BJ (cell line): ENCODE measurements around the gene CNTN3. TPM values are rescaled to one million over a fixed set of nuclear protein-coding genes. Genes with fewer than 3 reads are reported as not detected.

Experiments used
- CTCF ChIA-PET: fragments of 350-600 bp; formaldehyde crosslinking; extraction: SDS; loops from one replicate; lab custom pipeline; 2021; ENCODE audit warnings: antibody characterized with exemption, inconsistent platforms; lab: Yijun Ruan, JAX
- POLR2A ChIA-PET: fragments of 300-600 bp; sonication (Branson Sonifier 250); formaldehyde crosslinking; extraction: SDS; loops from one replicate; lab custom pipeline; 2021; ENCODE audit warnings: antibody characterized with exemption; lab: Charles Lee
- DNase-seq: peaks from one replicate; pipeline ENCODE4 v3.0.0-alpha.2; 2011; ENCODE audit warnings: low read depth
- H3K27me3 ChIP-seq: 2 replicates; pipeline ENCODE4 v1.6.0; 2011; ENCODE audit warnings: low read length; ENCODE audit not compliant: control insufficient read depth, insufficient read depth
- H3K36me3 ChIP-seq: 2 replicates; pipeline ENCODE4 v1.5.1; 2011; ENCODE audit warnings: low read length; ENCODE audit not compliant: control insufficient read depth, insufficient read depth
- H3K4me3 ChIP-seq: 2 replicates; pipeline ENCODE4 v1.5.1; 2011; ENCODE audit warnings: low read depth, mild to moderate bottlenecking, control low read depth, low read length
- CTCF ChIP-seq: IDR thresholded peaks from 2 replicates; pipeline ENCODE4 v1.5.1; 2011; ENCODE audit warnings: low read depth, mild to moderate bottlenecking, control low read depth, inconsistent platforms, low read length, moderate library complexity; ENCODE audit not compliant: insufficient read depth
- polyA plus RNA-seq: library from polyadenylated mRNA; depleted of rRNA; stranded (reverse); fragments of >200 nt; gene quantifications from 2 replicates; pipeline ENCODE4 v1.2.3, GENCODE V29; 2011

Gene CNTN3
- polyA plus RNA-seq, 1 experiment, result 2.6 TPM

GRCh38 chr3:74605437-74605836 is 9.0 kb downstream of the CNTN3 start:
- no peak overlapping the region for H3K4me3 ChIP-seq
- no peaks in the 10 kb centered on the region for H3K36me3 ChIP-seq
- DNase-seq, result no peak
- no peaks in the 10 kb centered on the region for H3K27me3 ChIP-seq
- POLR2A ChIA-PET, result no interaction called here
- CTCF ChIA-PET, result no interaction called here
- no peak for TF ChIP-seq CTCF

DNA sequence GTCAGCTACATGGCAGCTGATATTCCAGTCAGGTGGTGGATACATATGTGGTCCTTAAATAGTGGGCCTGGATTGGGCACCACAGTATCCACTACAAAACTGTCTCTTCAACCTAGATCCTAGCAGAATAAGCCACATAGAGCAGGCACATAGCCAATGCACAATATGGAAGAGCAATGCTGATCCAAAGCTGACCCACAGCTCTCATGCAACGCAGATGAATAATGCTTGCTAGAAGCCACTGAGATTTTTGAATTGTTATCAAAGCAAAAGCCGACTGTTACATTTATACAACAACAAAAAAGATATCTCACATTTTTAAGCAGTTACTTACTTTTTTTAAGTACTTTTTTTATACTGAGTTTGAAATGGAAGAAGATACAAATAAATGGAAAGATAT is 11.2 kb downstream of the CNTN3 start:
- POLR2A ChIA-PET, result no interaction called here
- Histone ChIP-seq H3K4me3 (no peak overlapping the region), H3K27me3 (no peaks in the 10 kb centered on the region), H3K36me3 (no peaks in the 10 kb centered on the region)
- DNase-seq, result no peak
- no peak for TF ChIP-seq CTCF
- CTCF ChIA-PET, result no interaction called here

GRCh38 chr3:74602471-74602870 is 12.0 kb downstream of the CNTN3 start:
- no peak overlapping the region for H3K4me3 ChIP-seq
- DNase-seq, result no peak
- ChIA-PET CTCF (no interaction called here), POLR2A (no interaction called here)
- no peaks in the 10 kb centered on the region for H3K36me3 ChIP-seq
- TF ChIP-seq CTCF, result no peak
- H3K27me3 ChIP-seq, result no peaks in the 10 kb centered on the region

GRCh38 chr3:74601793-74602192 is 12.7 kb downstream of the CNTN3 start:
- H3K27me3 ChIP-seq, result no peaks in the 10 kb centered on the region
- H3K4me3 ChIP-seq, result no peak overlapping the region
- H3K36me3 ChIP-seq, result no peaks in the 10 kb centered on the region
- POLR2A ChIA-PET, result no interaction called here
- no peak for DNase-seq
- TF ChIP-seq CTCF, result no peak
- CTCF ChIA-PET, result interaction anchor here (0.7 kb wide), 1 partner anchor 127 kb away, joined by 3 read pairs; no protein-coding TSS in a partner anchor

DNA sequence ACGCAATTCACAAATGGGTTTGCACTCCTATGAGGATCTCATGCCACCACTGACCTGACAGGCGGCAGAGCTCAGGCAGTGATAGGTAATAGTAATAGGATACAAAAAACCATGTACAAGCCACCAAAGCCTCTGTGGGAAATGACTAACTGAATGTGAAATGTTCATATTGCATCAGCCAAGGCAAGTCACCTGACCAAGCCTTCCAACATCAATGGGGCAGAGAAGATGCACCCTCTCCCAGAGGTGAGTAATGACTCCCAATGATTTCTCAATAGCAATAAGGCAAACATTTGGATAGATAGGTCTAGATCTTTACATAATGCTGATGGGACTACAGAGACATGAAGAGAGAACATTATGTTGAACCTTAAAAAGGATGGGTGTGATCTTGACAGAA is 14.9 kb downstream of the CNTN3 start:
- no peak for DNase-seq
- no peaks in the 10 kb centered on the region for H3K27me3 ChIP-seq
- no peak for TF ChIP-seq CTCF
- CTCF ChIA-PET, result no interaction called here
- H3K36me3 ChIP-seq, result no peaks in the 10 kb centered on the region
- POLR2A ChIA-PET, result no interaction called here
- no peak overlapping the region for H3K4me3 ChIP-seq
